Activated CD8-positive, alpha-beta memory T cell treated with anti-CD3 and anti-CD28 coated beads for 36 hours (primary cell): Measurements from ENCODE around the gene DNM3. TPM values are rescaled to one million over a fixed set of nuclear protein-coding genes. Genes with fewer than 3 reads are reported as not detected.

Experiments used
- CTCF ChIA-PET: fragments of 350-600 bp; sonication (Branson Sonifier 250); formaldehyde crosslinking; loops from one replicate; lab custom pipeline; 2021; ENCODE audit warnings: antibody characterized with exemption; lab: Charles Lee
- POLR2A ChIA-PET: fragments of 350-600 bp; sonication (Branson Sonifier 250); formaldehyde crosslinking; loops from one replicate; lab custom pipeline; 2021; ENCODE audit warnings: antibody characterized with exemption; lab: Charles Lee
- total RNA-seq, 2 experiments: library from RNA; stranded (reverse); gene quantifications; one replicate each; pipeline ENCODE4 v1.2.3, GENCODE V29; 2021

The DNM3 gene
- total RNA-seq, 2 experiments from 2014 or later: 0.57 to 0.78 TPM

- CTCF ChIA-PET: no interaction called here
- POLR2A ChIA-PET: no interaction called here
Measured at GRCh38 chr1:171948511-171948910, 107.2 kb downstream of the DNM3 start.

DNA sequence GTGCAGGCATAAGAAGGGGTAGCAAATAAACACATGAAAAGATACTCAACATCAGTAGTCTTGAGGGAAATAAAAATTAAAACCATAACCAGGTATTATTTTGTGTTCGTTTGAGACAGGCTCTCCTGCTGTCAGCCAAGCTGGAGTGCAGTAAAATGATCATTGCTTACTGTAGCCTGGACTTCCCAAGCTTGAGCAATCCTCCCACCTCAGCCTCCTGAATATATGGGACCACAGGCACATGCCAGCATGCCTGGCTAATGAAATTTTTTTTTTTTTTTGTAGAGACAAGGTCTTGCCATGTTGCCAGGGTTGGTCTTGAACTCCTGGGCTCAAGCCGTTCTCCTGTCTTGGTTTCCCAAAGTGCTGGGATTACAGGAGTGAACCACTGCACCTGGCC, 108.0 kb downstream of the DNM3 start:
- CTCF ChIA-PET: interaction anchor here (0.6 kb wide), 1 partner anchor 304 kb away, joined by 3 read pairs; no protein-coding TSS in a partner anchor
- POLR2A ChIA-PET: no interaction called here

DNA sequence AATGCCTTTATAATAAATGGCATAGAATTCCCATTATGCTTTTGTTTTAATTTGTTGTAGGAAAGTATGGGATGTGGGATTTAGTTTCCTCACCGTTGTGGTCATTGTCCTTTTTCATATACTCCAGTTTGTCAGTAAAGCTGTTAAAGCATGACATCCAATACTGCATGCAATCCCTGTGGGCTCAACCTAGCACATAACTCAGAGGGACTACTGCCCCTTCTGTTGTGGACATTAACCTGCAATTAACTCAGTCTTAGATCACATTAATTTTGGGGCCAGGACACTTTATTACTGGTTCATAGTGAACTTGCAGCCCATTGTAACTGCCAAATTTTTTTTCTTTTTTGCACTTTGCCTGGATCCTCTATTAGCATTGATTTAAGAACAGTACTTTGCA, 112.5 kb downstream of the DNM3 start:
- POLR2A ChIA-PET: no interaction called here

DNA sequence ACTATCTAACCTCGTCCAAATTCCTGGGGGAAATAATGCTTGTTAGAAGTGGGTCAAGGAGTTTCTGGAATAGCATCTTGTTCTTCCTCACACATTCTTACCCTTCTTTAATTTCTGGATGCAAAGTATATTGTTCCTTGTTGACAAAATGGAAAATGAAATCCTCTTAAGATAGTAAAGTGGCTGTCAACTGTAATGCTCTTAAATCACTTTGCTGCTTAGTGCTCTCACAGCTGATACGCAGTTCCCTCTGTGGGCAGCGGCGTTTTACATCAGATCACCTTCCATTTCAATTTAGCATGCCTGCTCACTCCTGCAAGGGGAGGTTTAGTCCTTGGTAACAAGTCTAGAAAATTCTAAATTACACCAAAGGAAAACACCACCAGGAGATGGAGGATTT, 113.1 kb downstream of the DNM3 start:
- ChIA-PET POLR2A (no interaction called here), CTCF (no interaction called here)

More for the DNA sequence above, 112.5 kb downstream of the DNM3 start:
- CTCF ChIA-PET: no interaction called here

GRCh38 chr1:171961861-171962260, 120.6 kb downstream of the DNM3 start:
- ChIA-PET CTCF (no interaction called here), POLR2A (interaction anchor here (0.6 kb wide), 1 partner anchor 155 kb away, joined by 10 read pairs; no protein-coding TSS in a partner anchor)

DNA sequence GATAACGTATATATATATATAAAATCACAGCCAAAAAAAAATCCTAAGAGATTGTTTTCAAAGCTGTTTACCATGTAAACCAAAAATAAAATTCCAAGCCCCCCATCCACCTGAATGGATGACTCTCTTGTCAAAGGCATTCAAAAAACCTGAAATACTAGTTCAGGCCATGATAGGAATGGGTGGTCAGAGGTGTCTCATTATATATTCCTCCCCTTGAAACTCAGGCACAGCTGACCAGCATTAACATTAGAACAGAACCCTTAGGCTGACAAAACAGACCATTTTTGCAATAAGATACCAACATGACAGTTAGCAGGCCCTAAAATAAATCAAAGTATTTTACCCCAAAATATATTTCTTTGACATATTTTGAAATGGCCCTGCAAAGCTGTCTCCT, 122.5 kb downstream of the DNM3 start:
- ChIA-PET POLR2A (no interaction called here), CTCF (no interaction called here)

DNA sequence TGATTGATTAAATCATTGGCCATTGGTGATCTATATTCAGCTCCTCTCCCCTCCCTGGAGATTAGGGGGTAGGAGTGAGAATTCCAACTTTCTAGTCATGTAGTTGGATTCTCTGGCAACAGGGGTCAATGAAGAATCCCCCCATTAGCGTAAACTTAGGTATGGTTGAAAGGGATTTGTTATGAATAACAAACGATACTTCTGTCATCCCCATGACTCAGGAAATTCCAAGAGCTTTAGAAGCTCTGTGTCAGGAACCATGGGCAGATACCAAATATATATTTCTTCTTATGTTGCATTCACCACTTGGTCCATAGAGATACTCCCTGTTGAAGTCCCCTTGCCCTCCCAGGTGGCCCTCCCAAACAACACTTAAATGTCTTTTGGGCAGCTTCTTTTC, 124.5 kb downstream of the DNM3 start:
- ChIA-PET POLR2A (interaction anchor here (0.7 kb wide), 1 partner anchor 996 kb away, joined by 4 read pairs; no protein-coding TSS in a partner anchor), CTCF (no interaction called here)

- CTCF ChIA-PET: interaction anchor here (1.5 kb wide), 1 partner anchor 16 kb away, joined by 3 read pairs; no protein-coding TSS in a partner anchor
- POLR2A ChIA-PET: no interaction called here
Measured at GRCh38 chr1:171966426-171967220, 125.3 kb downstream of the DNM3 start.

DNA sequence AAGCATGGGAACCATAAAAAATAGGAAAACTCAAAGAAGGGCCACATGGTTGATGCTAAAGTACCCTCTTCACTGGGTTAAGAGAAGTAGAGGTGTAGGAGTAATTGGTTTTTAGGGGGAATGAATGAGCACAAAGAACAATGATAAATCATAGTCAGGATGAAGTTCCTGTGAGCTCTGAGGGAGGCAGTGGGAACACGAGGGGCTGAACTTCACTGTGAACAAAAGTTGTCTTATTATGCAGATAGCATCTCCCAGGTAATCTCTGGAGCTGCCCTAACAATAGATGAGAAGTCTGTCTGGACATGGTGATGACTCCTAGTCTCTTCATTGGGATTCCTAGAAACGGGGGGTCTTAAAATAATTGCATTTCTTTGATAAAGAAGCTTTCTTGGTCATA, 127.9 kb downstream of the DNM3 start:
- ChIA-PET CTCF (no interaction called here), POLR2A (no interaction called here)

DNA sequence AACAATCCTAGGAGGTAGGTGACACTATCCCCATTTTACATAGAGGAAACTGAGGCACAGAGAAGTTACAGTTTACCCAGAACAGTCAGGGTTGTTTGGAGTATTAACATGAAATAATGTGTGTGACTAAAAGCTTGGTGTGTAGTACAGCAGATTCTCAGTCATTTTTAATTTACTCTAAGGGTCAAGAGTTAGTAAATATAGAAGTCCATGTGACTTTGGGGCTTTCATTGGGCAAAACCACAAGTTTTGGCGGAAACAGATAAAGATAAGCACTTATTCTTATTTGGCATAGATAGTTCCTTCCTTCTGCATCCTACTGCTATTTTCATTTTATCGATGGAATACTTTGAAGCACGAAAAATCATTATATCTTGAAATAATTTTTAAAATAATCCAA, 128.5 kb downstream of the DNM3 start:
- ChIA-PET CTCF (no interaction called here), POLR2A (no interaction called here)

GRCh38 chr1:171972846-171973245, 131.5 kb downstream of the DNM3 start:
- CTCF ChIA-PET: no interaction called here
- POLR2A ChIA-PET: no interaction called here

DNA sequence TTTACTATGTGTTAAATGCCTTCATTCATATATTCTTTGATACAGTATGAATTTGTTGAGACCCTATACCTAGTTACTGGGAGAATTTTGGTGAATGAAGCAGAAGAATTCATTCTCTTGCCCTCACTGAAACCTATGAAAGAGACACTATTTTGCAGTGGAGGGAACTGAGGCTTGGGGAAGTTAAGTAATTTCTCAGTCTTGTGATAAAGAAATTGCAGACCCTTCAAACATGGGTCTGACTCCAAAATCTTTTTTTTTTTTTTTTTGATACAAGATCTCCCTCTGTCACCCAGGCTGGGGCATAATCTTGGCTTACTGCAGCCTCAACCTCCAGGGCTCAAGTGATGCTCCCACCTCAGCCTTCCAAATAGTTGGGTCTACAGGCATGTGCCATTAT, 132.1 kb downstream of the DNM3 start:
- ChIA-PET CTCF (no interaction called here), POLR2A (no interaction called here)

GRCh38 chr1:171981303-171981702, 140.0 kb downstream of the DNM3 start:
- ChIA-PET CTCF (interaction anchor here (1.4 kb wide), 1 partner anchor 337 kb away, joined by 4 read pairs; no protein-coding TSS in a partner anchor), POLR2A (no interaction called here)

DNA sequence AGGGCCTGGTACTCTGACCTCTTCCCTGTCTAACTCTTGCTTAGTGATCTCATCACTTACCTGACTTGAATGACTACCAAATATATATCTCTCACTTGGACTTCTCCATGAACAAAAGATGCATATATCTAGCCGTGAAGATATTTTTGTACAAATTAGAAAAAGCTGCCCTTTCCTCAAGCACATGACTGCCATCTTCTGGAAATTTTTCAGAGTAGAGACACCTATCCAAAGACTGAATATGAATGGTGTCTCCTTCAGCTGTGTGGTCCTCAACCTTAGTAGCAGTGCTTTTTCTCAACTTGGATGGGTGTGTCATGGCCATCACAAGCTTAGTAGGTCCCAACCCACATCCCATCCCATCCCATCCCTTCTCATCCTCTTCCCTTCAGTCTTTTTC, 142.3 kb downstream of the DNM3 start:
- POLR2A ChIA-PET: no interaction called here
- CTCF ChIA-PET: interaction anchor here (0.7 to 1.4 kb wide), 3 partner anchors 17 to 338 kb away, joined by 3 to 5 read pairs (median 4); no protein-coding TSS in a partner anchor

DNA sequence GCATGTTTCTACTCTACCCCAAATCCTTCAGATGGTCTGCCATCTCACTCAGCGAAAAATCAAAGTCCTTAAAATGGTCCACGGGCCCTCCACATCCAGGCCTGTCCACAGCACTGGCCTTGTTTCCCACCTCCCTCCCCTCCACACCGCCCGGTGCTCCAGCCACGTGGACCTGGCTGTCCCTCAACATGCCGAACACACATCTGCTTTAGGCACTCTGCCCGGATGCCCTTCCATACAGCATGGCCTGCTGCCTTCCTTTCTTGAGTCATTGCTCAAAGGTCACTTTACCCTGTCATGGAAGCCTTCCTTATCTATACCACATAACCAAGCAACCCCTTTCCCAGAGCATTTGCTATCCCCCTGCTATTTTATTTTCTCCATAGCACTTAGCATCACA, 143.0 kb downstream of the DNM3 start:
- ChIA-PET CTCF (interaction anchor here (1.2 to 1.4 kb wide), 2 partner anchors 184 to 339 kb away, joined by 4 to 5 read pairs; no protein-coding TSS in a partner anchor), POLR2A (no interaction called here)

- CTCF ChIA-PET: interaction anchor here (0.9 to 2.0 kb wide), 7 partner anchors 17 to 343 kb away, joined by 3 to 8 read pairs (median 3); no protein-coding TSS in a partner anchor
Measured at GRCh38 chr1:171984850-171985485, 143.7 kb downstream of the DNM3 start.

DNA sequence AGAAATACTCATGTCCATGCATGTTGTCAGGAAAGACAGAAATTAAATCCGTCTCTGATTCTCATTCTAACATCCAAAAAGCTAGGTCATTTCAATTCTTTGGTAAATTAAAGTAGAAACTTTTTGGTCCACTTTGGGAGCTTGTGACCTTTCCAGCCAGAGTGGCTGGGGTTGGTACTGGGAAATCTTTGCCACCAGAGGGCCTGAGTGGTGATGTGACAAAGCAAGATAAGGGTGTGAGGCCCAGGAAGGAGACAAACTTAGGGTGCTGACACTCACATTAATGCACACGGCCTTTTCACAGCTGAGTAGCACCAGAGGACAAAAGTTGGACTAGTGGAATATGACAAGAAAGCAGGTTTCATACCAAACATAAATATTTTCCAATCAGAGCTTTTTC, 144.3 kb downstream of the DNM3 start:
- CTCF ChIA-PET: interaction anchor here (0.9 to 2.0 kb wide), 8 partner anchors 17 to 343 kb away, joined by 3 to 8 read pairs (median 4); no protein-coding TSS in a partner anchor
- POLR2A ChIA-PET: no interaction called here

More at GRCh38 chr1:171984850-171985485, 143.7 kb downstream of the DNM3 start:
- POLR2A ChIA-PET: no interaction called here

GRCh38 chr1:171988243-171988885, 147.1 kb downstream of the DNM3 start:
- POLR2A ChIA-PET: no interaction called here
- CTCF ChIA-PET: no interaction called here

- CTCF ChIA-PET: interaction anchor here (2.1 kb wide), 1 partner anchor 345 kb away, joined by 5 read pairs; no protein-coding TSS in a partner anchor
- POLR2A ChIA-PET: no interaction called here
Measured at GRCh38 chr1:171990371-171990770, 149.1 kb downstream of the DNM3 start.

GRCh38 chr1:171994293-171994692, 153.0 kb downstream of the DNM3 start:
- CTCF ChIA-PET: no interaction called here
- POLR2A ChIA-PET: no interaction called here
